Activated CD8-positive, alpha-beta T cell treated with anti-CD3 and anti-CD28 coated beads for 36 hours (primary cell): Measurements from ENCODE around the gene MAVS. TPM values are rescaled to one million over a fixed set of nuclear protein-coding genes. Genes with fewer than 3 reads are reported as not detected.

Source experiments
- ATAC-seq: fragments of 200-7000 bp; cut with Tn5 transposase; one replicate; pipeline ENCODE4 v1.10.0; 2021; ENCODE audit warnings: mild to moderate bottlenecking, moderate library complexity
- CTCF ChIA-PET: fragments of 350-600 bp; sonication (Branson Sonifier 250); formaldehyde crosslinking; loops from one replicate; lab custom pipeline; 2021; ENCODE audit warnings: antibody characterized with exemption; lab: Charles Lee
- POLR2A ChIA-PET: fragments of 350-600 bp; sonication (Branson Sonifier 250); formaldehyde crosslinking; loops from one replicate; lab custom pipeline; 2021; ENCODE audit warnings: antibody characterized with exemption; lab: Charles Lee
- DNase-seq: peaks from one replicate; pipeline ENCODE4 v3.0.0-alpha.2; 2020
- H3K27ac Mint-ChIP-seq: one replicate; pipeline ENCODE4 v1.8.0; 2021; ENCODE audit warnings: mild to moderate bottlenecking, mixed read lengths
- H3K27me3 Mint-ChIP-seq: one replicate; pipeline ENCODE4 v1.8.0; 2021; ENCODE audit warnings: mixed read lengths
- H3K36me3 Mint-ChIP-seq: one replicate; pipeline ENCODE4 v1.8.0; 2021; ENCODE audit warnings: low read depth, mixed read lengths
- H3K4me1 Mint-ChIP-seq: one replicate; pipeline ENCODE4 v1.8.0; 2021; ENCODE audit warnings: low read depth, mixed read lengths
- H3K4me3 Mint-ChIP-seq: one replicate; pipeline ENCODE4 v1.8.0; 2021; ENCODE audit warnings: mild to moderate bottlenecking, moderate library complexity, mixed read lengths
- H3K9me3 Mint-ChIP-seq: one replicate; pipeline ENCODE4 v1.8.0; 2021; ENCODE audit warnings: mixed read lengths
- intact Hi-C: fragments of 100-400 bp; cut with micrococcal nuclease; formaldehyde crosslinking; loops from one replicate; pipeline ENCODE4 v1.10.0; 2022
- total RNA-seq, 2 experiments: library from RNA; stranded (reverse); gene quantifications; one replicate each; pipeline ENCODE4 v1.2.3, GENCODE V29; 2021
- TF ChIP-seq, protein P1 (sequence below): fragments of 200-600 bp; IDR thresholded peaks from one replicate; pipeline ENCODE4 v1.8.0; 2022; ENCODE audit warnings: antibody characterized with exemption, mild to moderate bottlenecking

The MAVS gene
- total RNA-seq, 2 experiments from 2014 or later = 17.0 to 17.5 TPM

DNA sequence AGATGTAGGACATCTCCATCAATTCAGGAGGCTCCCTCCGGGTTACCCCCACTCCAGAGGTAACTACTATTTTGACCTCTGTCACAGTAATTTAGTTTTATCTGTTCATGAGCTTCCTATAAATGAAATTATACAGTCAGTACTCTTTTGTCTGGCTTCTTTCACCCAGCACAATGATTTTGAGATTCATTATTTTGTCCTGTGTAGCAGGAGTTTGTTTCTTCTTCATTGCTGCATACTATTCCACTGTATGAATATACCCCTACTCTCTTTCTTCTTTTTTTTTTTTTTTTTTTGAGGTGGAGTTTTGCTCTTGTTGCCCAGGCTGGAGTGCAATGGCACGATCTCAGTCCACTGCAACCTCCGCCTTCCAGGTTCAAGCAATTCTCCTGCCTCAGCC, 38.1 kb upstream of the MAVS start:
- no peak for DNase-seq
- Mint-ChIP-seq H3K4me1 (peaks cover 55% of the 10 kb centered on the region), H3K27me3 (no peaks in the 10 kb centered on the region), H3K4me3 (no peak overlapping the region), H3K36me3 (peaks cover 22% of the 10 kb centered on the region), H3K9me3 (no peaks in the 10 kb centered on the region), H3K27ac (no peak overlapping the region)
- intact Hi-C loops = no loop called here
- no peak for ATAC-seq
- CTCF ChIA-PET = interaction anchor here (1.0 kb wide), 1 partner anchor 10 kb away, joined by 4 read pairs; no protein-coding TSS in a partner anchor
- TF ChIP-seq, protein P1, sequence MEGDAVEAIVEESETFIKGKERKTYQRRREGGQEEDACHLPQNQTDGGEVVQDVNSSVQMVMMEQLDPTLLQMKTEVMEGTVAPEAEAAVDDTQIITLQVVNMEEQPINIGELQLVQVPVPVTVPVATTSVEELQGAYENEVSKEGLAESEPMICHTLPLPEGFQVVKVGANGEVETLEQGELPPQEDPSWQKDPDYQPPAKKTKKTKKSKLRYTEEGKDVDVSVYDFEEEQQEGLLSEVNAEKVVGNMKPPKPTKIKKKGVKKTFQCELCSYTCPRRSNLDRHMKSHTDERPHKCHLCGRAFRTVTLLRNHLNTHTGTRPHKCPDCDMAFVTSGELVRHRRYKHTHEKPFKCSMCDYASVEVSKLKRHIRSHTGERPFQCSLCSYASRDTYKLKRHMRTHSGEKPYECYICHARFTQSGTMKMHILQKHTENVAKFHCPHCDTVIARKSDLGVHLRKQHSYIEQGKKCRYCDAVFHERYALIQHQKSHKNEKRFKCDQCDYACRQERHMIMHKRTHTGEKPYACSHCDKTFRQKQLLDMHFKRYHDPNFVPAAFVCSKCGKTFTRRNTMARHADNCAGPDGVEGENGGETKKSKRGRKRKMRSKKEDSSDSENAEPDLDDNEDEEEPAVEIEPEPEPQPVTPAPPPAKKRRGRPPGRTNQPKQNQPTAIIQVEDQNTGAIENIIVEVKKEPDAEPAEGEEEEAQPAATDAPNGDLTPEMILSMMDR = no peak
- POLR2A ChIA-PET = no interaction called here

DNA sequence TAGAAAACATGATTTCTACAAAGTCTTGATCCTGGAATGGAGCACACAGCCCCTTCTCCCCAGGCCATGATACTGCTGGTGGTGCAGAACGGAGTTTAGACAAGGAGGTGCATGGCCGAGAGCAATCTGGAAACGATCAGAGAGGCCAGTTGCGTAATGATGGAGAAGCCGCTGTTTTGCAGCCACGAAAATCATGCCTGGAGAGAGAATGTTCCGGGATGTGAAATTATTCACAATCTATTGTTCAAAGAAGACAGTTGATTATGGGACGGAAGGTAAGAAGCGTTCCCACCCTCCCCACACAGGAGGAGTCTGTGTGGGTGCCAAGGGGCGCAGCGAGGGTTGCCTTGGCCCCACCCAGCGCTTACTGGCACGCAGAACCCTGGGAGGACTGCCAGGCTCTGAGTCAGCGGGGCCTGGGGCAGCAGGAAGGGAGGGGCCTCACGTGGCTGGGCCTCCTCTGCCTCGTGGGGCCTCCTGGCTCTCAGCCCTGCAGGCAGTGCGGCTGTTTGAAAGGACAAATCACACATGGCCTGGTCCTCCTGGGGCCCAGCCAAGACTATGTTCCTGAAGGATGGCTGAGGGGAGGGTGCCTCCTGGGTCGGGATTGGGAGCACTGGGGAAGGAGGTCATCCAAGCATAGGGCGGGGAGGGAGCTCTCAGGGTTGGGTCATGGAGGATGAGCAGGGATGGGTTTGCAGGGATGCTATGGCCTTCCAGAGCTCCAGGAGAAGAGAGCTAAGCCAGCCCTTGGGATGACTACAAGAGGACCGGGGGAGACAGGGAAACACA, 35.0 kb upstream of the MAVS start:
- DNase-seq (peak; percentile 95), ATAC-seq (peak; percentile 88)
- Mint-ChIP-seq H3K27me3 (no peaks in the 10 kb centered on the region), H3K9me3 (no peaks in the 10 kb centered on the region), H3K36me3 (peaks cover under 1% of the 10 kb centered on the region), H3K27ac (peak overlapping the region; percentile 94), H3K4me1 (peaks cover 69% of the 10 kb centered on the region), H3K4me3 (peak overlapping the region; percentile 74)
- TF ChIP-seq, protein P1 = no peak
- ChIA-PET CTCF (interaction anchor here (1.0 to 4.5 kb wide), 6 partner anchors 9 to 134 kb away, joined by 4 to 25 read pairs (median 4); partner anchors contain the start of genes AP5S1 and CENPB), POLR2A (interaction anchor here (0.6 to 4.6 kb wide), 9 partner anchors 8 to 91 kb away, joined by 3 to 42 read pairs (median 4); partner anchors contain the start of genes AP5S1, CDC25B and CENPB)
- intact Hi-C loops = no loop called here

DNA sequence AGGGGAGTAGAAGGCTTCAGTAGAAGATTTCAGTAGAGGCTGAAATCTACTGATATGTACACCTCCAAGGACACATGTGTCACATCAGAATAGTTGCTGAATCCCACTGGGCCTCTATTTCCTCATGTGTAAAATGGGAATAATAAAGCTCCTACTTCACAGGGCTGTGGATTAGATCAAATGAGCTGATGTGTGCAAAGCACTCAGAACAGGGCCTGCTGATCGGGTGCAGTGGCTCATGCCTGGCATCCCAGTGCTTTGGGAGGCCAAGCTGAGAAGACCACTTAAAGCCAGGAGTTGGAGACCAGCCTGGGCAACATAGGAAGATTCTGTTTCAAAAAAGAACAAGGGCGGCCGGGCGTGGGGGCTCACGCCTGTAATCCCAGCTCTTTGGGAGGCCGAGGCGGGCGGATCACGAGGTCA, 34.4 kb upstream of the MAVS start:
- no peak for ATAC-seq
- TF ChIP-seq, protein P1 = no peak
- H3K27ac Mint-ChIP-seq = peak overlapping the region; percentile 94
- peaks cover 64% of the 10 kb centered on the region for H3K4me1 Mint-ChIP-seq
- no peak for DNase-seq
- H3K4me3 Mint-ChIP-seq = peak overlapping the region; percentile 74
- no peaks in the 10 kb centered on the region for H3K36me3 Mint-ChIP-seq
- H3K27me3 Mint-ChIP-seq = no peaks in the 10 kb centered on the region
- no peaks in the 10 kb centered on the region for H3K9me3 Mint-ChIP-seq
- intact Hi-C loops = no loop called here
- ChIA-PET CTCF (interaction anchor here (1.0 to 4.5 kb wide), 3 partner anchors 9 to 25 kb away, joined by 4 to 25 read pairs (median 5); partner anchors contain the start of genes AP5S1 and CENPB), POLR2A (interaction anchor here (0.7 to 4.6 kb wide), 7 partner anchors 8 to 78 kb away, joined by 3 to 42 read pairs (median 8); partner anchors contain the start of genes AP5S1, CDC25B and CENPB)

DNA sequence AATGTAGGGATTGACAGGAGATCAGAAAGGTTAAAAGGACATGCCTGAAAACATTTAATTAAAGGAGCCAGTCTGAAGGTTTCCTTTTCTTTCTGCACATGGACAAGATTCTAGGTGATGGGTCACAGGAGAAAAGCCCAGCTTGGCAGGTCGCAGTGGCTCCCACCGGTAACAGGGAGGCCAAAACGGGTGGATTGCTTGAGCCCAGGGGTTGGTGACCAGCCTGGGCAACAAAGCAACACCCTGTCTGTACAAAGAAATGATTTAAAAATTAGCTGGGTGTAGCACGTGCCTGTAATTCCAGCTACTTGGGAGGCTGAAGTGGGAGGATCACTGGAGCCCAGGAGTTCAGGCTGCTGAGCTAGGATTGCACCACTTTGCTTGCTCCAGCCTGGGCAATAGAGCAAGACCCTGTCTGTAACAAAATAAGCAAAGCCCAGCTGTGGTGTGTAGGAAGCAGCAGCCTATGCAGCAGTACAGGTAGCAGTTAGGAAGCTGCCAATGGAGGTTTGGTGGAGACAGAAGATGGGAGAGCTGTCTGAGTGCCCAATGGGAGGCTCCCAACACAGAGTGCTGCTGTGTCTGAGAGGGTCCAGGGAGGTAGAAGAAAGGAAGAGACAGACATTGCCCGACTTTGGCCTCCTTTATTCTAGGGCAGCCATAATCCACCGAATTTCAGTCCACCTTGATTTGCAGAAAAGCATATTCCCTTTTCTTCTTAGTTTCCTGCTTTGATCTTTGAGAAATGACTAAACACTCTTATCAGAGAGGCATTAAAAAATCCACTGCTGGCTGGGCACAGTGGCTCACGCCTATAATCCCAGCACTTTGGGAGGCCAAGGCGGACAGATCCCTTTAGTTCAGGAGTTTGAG, 33.4 kb upstream of the MAVS start:
- ChIA-PET POLR2A (interaction anchor here (0.8 to 4.6 kb wide), 9 partner anchors 7 to 77 kb away, joined by 3 to 42 read pairs (median 4); partner anchors contain the start of genes ADISSP, AP5S1, CDC25B and CENPB), CTCF (interaction anchor here (0.9 to 4.5 kb wide), 6 partner anchors 13 to 64 kb away, joined by 3 to 25 read pairs (median 5); partner anchors contain the start of genes ADISSP, CDC25B and CENPB)
- no peak for ATAC-seq

More for the DNA sequence above, 33.4 kb upstream of the MAVS start:
- H3K4me1 Mint-ChIP-seq = peaks cover 56% of the 10 kb centered on the region
- H3K27me3 Mint-ChIP-seq = no peaks in the 10 kb centered on the region
- H3K27ac Mint-ChIP-seq = peak overlapping the region; percentile 74
- no peaks in the 10 kb centered on the region for H3K36me3 Mint-ChIP-seq
- intact Hi-C loops = no loop called here
- H3K9me3 Mint-ChIP-seq = no peaks in the 10 kb centered on the region
- TF ChIP-seq, protein P1 = no peak
- H3K4me3 Mint-ChIP-seq = no peak overlapping the region
- no peak for DNase-seq
